GM21390 (cell line): ENCODE data around the gene KNDC1.

ENCODE experiments used
- ATAC-seq: cut with Tn5 transposase; IDR thresholded peaks from one replicate; pipeline ENCODE4 v1.9.1; 2021; ENCODE audit not compliant: unreplicated experiment

The KNDC1 gene

GRCh38 chr10:133237588-133238465 is 77.8 kb downstream of the KNDC1 start, which contains the start of gene VENTX:
Gene VENTX, plus strand, starts transcription at chr10:133237855. Its CDS starts 60 bp downstream, at chr10:133237915.
- no peak for ATAC-seq

GRCh38 chr10:133238466-133238804 is 78.4 kb downstream of the KNDC1 start:
- no peak for ATAC-seq

- ATAC-seq = no peak
Observed at GRCh38 chr10:133239990-133240389, 80.0 kb downstream of the KNDC1 start.

- peak; percentile 68 for ATAC-seq
Observed at GRCh38 chr10:133241501-133242205, 81.6 kb downstream of the KNDC1 start.

GRCh38 chr10:133242611-133243356 is 82.8 kb downstream of the KNDC1 start:
- ATAC-seq = no peak

GRCh38 chr10:133243593-133243992 is 83.6 kb downstream of the KNDC1 start:
- ATAC-seq = no peak

GRCh38 chr10:133245439-133246235 is 85.6 kb downstream of the KNDC1 start:
- no peak for ATAC-seq

GRCh38 chr10:133246236-133246626 is 86.2 kb downstream of the KNDC1 start:
- ATAC-seq = no peak

GRCh38 chr10:133247681-133248333 is 87.8 kb downstream of the KNDC1 start:
- ATAC-seq = no peak

- no peak for ATAC-seq
Observed at GRCh38 chr10:133248334-133248715, 88.3 kb downstream of the KNDC1 start.

- no peak for ATAC-seq
Observed at GRCh38 chr10:133249094-133249780, 89.2 kb downstream of the KNDC1 start.

- ATAC-seq = no peak
Observed at GRCh38 chr10:133249975-133250754, 90.1 kb downstream of the KNDC1 start.

- ATAC-seq = no peak
Observed at GRCh38 chr10:133251388-133252222, 91.6 kb downstream of the KNDC1 start.

GRCh38 chr10:133252223-133252552 is 92.2 kb downstream of the KNDC1 start:
- ATAC-seq = no peak

- no peak for ATAC-seq
Observed at GRCh38 chr10:133253361-133253955, 93.4 kb downstream of the KNDC1 start.

- no peak for ATAC-seq
Observed at GRCh38 chr10:133254421-133255120, 94.6 kb downstream of the KNDC1 start.

- ATAC-seq = no peak
Observed at GRCh38 chr10:133255323-133255722, 95.3 kb downstream of the KNDC1 start.
